Measurements from ENCODE around the gene DPM2.
A peak's percentile ranks its signal among the peaks of the same experiment; 100 is the strongest.

Gene DPM2

GRCh38 chr9:127937388-127938297 lies at the start of gene DPM2:
Gene DPM2 (minus strand): TSS chr9:127937854. CDS start chr9:127937820, 34 bp downstream.
- DNase-seq: peak; percentile 62

DNA sequence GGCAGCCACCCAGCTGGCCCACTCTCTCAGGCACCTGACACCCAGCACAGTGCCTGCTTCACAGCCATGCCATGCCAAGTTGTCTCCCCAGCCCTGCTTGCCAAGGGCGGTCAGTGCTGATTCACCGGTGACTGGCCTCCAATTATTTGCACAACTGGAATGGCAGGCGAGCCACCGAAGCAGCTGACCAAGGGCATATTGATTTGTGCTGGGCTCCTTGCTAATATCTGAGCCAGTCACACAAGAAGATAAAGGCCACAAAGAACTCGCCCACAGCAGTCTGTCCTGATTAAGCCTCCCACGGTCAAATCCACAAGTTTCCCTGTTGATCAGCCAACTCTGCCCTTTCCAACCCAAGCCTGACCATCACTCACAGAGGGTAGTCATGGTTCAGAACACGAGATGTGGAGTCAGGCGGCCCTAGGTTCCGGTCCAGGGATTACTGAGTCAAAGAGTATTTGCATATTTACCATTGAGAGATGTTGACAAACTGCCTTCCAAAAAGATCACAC lies 49.5 kb upstream of the DPM2 start:
- peak; percentile 66 for DNase-seq

- DNase-seq: no peak
These were observed 47.4 kb upstream of the DPM2 start for GRCh38 chr9:127985011-127985410.

- DNase-seq: no peak
These were observed 46.2 kb upstream of the DPM2 start for GRCh38 chr9:127983847-127984289.

DNA sequence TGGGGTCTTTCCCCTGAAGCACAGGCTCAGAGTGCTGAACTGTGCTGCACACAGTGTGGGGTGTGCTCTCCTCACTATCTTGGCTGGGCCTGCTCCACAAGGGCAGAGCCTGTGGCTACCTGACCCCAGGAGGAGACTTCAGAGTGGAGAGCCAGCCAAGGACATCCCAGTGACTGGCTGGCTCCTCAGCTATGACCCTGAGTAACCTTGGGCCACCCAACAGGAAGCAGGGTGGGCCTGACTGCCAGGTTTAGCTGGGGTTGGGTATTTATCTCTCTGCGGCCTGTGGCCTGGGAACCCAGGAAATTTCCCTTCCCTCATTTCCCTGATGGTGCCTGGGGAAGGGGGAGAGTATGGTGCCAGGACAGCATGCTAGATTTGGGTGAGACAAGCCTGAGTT lies 45.3 kb upstream of the DPM2 start:
- no peak for DNase-seq

DNA sequence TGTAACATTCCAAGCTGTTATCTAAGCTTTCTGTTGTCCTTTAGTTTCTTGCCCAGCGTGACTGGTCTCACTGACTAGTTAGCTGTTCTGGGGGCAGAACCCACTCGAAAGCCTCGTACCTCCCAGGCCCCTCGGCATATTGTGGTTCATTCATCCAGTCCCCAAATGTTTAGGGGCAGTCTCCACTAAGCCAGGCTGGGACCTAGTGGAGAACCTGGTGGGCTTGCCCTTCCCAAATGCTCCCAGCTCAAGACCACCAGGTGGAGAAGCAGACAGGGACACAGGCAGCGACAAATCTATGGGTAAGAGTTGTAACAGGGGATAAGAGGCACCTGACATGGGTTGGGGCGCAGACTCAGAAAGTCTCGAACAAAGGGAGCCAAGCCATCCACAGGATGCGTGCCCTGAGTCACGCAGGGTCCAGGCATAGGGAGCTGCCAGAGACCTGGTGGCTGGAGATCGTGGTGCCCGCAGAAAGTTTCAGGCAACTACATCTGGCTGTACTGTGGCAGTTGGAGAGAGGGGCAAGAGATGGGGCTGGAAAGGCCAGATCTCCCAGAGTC lies 44.0 kb upstream of the DPM2 start:
- DNase-seq: no peak

- DNase-seq: peak; percentile 80
These were observed 43.3 kb upstream of the DPM2 start, which contains the start of gene EEIG1 for GRCh38 chr9:127980706-127981558. Gene EEIG1 (minus strand): TSS chr9:127980989. CDS start chr9:127980137, 852 bp downstream.

DNA sequence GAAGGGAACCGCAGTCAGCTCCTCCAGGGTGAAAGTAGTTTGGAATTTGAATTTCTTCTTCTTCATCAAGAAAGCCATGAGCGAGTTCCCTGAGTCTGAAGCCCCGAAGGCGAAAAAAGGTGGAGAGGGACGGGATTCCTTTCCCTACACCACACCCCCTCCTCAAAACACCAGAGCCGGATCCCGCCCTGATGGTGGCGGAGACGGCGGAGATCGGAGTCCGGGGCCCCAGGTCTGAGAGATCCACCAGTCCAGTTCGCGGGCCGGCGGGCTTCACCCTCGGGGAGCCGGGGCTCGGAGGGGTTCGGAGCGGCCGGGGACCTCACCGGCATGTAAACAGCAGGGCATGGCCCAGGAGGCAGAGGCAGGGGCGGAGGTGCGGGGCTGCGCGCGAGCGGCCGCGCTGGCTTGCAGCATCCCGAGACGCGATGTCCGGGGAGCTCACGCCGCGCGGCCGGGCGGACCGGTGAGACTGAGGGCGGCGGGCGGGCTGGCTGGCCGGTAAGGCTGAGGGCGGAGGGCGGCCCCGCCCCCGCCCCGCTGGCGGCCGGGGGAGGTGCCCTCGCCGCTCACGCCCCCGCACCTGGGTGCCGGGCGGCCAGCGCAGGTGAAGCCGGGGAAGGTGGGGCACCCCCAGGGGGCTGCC lies 42.5 kb upstream of the DPM2 start:
- DNase-seq: no peak

GRCh38 chr9:127979333-127980059 lies 41.8 kb upstream of the DPM2 start:
- DNase-seq: peak; percentile 7

DNA sequence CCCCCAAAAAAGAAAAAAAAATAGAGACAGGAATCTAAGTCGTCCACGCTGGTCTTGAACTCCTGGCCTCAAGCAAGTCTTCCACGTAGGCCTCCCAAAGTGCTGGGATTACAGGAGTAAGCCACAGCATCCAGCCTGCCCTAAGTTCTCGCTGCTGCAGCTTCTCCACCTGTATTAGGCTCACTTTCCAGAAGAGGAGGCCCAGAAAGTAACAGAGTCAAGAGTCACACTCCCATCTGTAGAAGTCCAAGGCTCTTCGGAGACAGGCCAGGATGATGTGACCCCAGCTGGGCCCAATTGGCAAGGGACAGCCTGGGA lies 41.3 kb upstream of the DPM2 start:
- DNase-seq: no peak

- DNase-seq: peak; percentile 32
These were observed 40.4 kb upstream of the DPM2 start for GRCh38 chr9:127977884-127978647.

GRCh38 chr9:127977009-127977883 lies 39.6 kb upstream of the DPM2 start:
- DNase-seq: no peak

- DNase-seq: no peak
These were observed 38.8 kb upstream of the DPM2 start for GRCh38 chr9:127976498-127976897.

DNA sequence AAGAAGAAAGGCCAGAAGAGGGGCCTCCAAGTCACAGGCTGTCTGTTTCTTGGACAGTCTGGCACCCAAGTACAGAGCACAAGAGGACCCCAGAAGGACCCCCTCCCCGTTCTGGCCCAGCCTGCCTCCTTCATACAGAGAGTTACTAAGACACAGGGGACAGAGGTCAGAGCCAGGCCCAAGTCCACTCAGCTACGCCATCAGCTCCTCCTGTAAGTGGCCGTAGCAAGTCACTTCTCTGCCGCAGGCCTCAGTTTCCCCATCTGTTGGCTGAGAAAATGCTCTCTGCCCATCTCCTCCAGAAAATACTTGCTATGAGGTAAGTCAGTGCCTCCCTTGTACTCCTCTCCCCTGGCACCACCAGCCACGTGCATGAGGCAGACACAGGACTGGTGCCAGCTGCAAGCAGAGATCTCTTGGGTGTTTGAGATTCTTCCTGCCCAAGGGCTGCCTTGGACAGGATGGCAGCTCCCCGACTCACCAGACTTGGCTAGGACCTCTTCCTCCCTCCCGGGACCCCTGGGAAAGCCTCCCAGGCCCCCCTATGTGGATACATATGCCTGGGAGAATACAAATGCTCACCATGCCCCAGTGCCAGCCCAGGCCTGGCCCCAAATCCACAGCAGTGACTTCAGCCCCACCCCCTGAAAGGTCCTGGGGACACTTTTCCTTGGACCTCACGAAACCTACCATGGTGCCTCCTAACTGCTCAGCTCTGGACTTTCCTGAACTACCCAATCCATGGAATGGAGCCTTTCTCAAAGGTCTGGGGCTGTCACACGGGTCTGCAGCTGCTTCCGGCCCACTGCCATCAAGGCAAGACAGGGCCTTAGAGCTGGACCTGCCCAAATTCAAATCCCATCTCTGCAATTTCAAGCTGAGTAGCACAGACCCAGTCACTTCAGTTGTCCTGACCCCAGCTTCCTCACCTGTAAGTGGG lies 38.0 kb upstream of the DPM2 start:
- no peak for DNase-seq

DNA sequence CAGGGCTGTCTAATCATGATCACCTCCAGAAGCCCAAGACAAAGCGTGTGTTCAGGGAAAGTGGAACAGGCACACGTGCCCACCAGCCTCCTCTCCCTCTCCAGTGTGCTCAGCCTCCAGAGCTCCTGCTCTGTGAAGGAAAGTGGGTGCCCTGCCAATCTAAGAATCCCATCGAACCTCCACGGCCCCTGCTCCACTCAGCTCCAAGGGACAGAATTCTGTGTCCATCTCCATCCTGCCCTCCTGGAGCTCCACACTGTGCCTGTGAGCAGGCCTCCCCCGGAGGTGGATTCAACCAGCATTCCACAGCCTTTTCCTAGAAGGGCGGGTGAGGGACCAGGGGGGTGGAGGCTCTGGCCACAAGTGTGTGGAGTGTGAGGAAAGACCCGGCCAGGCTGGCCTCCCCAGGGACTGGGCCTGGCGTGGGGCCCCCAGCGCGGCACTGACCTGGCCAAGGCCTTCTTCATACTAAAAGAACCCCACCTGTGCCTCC lies 37.2 kb upstream of the DPM2 start:
- no peak for DNase-seq

DNA sequence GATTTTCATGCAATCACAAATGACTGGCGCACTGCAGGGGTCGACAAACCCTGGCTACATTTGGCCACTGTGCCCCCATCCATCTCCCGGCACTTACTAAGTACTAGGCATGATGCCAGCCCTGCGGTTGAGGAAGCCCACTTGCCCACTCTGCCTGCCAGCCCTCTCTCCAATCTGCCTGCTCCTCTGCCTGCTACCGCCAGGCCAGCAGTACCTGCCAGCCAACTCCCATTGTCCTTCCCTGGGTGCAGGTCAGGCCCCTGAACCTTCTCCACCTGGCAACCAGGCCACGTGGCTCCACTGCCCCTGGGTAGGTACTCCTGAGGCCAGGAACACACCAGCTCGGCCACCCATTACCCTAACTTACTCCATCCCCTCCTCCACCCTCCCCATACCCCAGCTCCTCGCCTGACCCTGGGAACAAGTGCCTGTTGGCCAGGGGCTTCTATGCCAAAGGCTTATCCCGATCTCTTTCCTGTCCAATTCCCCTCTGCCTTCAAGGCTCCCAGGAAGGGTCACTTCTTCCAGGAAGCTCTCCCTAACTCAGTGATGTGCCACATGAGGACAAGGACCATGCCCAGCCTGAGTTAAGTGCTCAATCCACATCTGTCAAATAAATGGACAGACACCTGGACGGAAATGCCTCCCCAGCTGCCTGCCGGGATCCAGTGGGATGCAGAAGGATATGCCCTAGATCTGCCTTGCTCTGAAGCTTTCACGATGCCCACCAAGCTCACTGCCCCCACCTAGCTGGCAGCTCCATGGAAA lies 36.5 kb upstream of the DPM2 start:
- no peak for DNase-seq

- no peak for DNase-seq
These were observed 35.7 kb upstream of the DPM2 start for GRCh38 chr9:127973169-127974000.

All from kidney glomerular epithelial cell (primary cell).